K562 (cell line): Measurements from ENCODE around the gene LYPLA2. TPM values are rescaled to one million over a fixed set of nuclear protein-coding genes. Genes with fewer than 3 reads are reported as not detected.

Experiments
- CEBPG ChIP-seq, 3 experiments: fragments of 200-800 bp in 1 of 3; sonication (Bioruptor generic) in 1 of 3; sonication (generic) in 1 of 3; formaldehyde crosslinking in 1 of 3; IDR thresholded peaks in 2 of 3; conservative IDR thresholded peaks in 1 of 3; 2 replicates each; pipeline versions ENCODE4 v1.6.1 to v1.8.0; 2016 to 2022; ENCODE audit warnings: missing compliant biosample characterization in 2 of 3, missing genetic modification characterization in 2 of 3, mild to moderate bottlenecking in 1 of 3, missing genetic modification reagents in 1 of 3
- CREM ChIP-seq: IDR thresholded peaks from 2 replicates; pipeline ENCODE4 v1.6.1; 2014; ENCODE audit warnings: antibody characterized with exemption, low read depth
- NFYB ChIP-seq: IDR thresholded peaks from 2 replicates; pipeline ENCODE4 v1.6.1; 2011; ENCODE audit warnings: mild to moderate bottlenecking, moderate library complexity; ENCODE audit not compliant: insufficient read length; ENCODE audit errors: extremely low read depth
- NR0B1 ChIP-seq: fragments of 450-650 bp; IDR thresholded peaks from one replicate; pipeline ENCODE4 v1.6.1; 2018; ENCODE audit warnings: mild to moderate bottlenecking, moderate library complexity; ENCODE audit not compliant: partially characterized antibody
- PBX2 ChIP-seq, 2 experiments: IDR thresholded peaks in 1 of 2; conservative IDR thresholded peaks in 1 of 2; 2 replicates each; pipeline ENCODE4 v1.6.1; 2016; ENCODE audit warnings: low read depth in 2 of 2, mild to moderate bottlenecking in 1 of 2, missing compliant biosample characterization in 1 of 2, missing genetic modification characterization in 1 of 2, moderate library complexity in 1 of 2
- RCOR1 ChIP-seq, 2 experiments: IDR thresholded peaks; 2 replicates each; pipeline ENCODE4 v1.6.1; 2012; ENCODE audit warnings: low read depth in 2 of 2, low read length in 2 of 2, borderline replicate concordance in 1 of 2, improper control_type of control experiment in 1 of 2
- STAG1 ChIP-seq: sonication (generic); formaldehyde crosslinking; IDR thresholded peaks from 2 replicates; pipeline ENCODE4 v1.5.0; 2020; ENCODE audit warnings: missing genetic modification reagents, borderline replicate concordance
- STAT6 ChIP-seq: sonication (generic); formaldehyde crosslinking; IDR thresholded peaks from 2 replicates; pipeline ENCODE4 v1.8.1; 2023; ENCODE audit warnings: mild to moderate bottlenecking, missing genetic modification reagents
- TEAD1 ChIP-seq, 2 experiments: fragments of 450-650 bp in 1 of 2; sonication (generic) in 1 of 2; formaldehyde crosslinking; IDR thresholded peaks; 2 replicates each; pipeline versions ENCODE4 v1.4.0 to v1.8.0; 2020 to 2022; ENCODE audit warnings: mild to moderate bottlenecking in 2 of 2, missing genetic modification reagents in 1 of 2
- ZFP36 ChIP-seq: fragments of 150-350 bp; IDR thresholded peaks from 2 replicates; pipeline ENCODE4 v1.6.1; 2018; ENCODE audit warnings: low read length, low read depth; ENCODE audit not compliant: partially characterized antibody
- ZNF384 ChIP-seq: IDR thresholded peaks from 2 replicates; pipeline ENCODE4 v1.6.1; 2012; ENCODE audit warnings: low read depth, low read length, improper control_type of control experiment
- ZNF592 ChIP-seq: fragments of 450-650 bp; IDR thresholded peaks from 2 replicates; pipeline ENCODE4 v1.6.1; 2017; ENCODE audit warnings: antibody characterized with exemption, mild to moderate bottlenecking
- polyA plus RNA-seq, 8 experiments: library from polyadenylated mRNA; depleted of rRNA in 4 of 8; stranded (reverse) in 5 of 8; unstranded in 3 of 8; fragments of >200 nt; fragmentation: Nextera tagmentation in 2 of 8; fragmentation: Illumina TruSeq in 1 of 8; extraction: Ambion mirVana in 2 of 8; extraction: Trizol in 1 of 8; gene quantifications; 2 replicates each; pipeline versions ENCODE4 v1.2.1 to v1.2.3, GENCODE V29; 2011 to 2014; ENCODE audit warnings: inconsistent platforms in 1 of 8, missing spikeins in 1 of 8
- total RNA-seq, 7 experiments: library from RNA; depleted of rRNA in 6 of 7; stranded (reverse); fragments of >200 nt in 6 of 7; fragmentation: Illumina TruSeq in 2 of 7; extraction: Trizol in 2 of 7; gene quantifications; 2 replicates each; pipeline versions ENCODE4 v1.2.1 to v1.2.3, GENCODE V29; 2011 to 2021; ENCODE audit warnings: low replicate concordance in 1 of 7

Gene LYPLA2
- total and polyA plus RNA-seq, 9 of the 15 experiments (the other 6 are each of a cell fraction or from before 2014, with no cell fraction given) = 3.9 to 128 (median 60.1) TPM

- TF ChIP-seq STAT6 (CRISPR knock-in tag) = peak; percentile 64; the same call in 1 of the 2 replicates
- no peak for TF ChIP-seq PBX2 (CRISPR knock-in tag; IDR thresholded peaks at IDR 0.05; ENCODE audit: low read depth)
- no peak for TF ChIP-seq PBX2 (tag; conservative IDR thresholded peaks at IDR 0.05; ENCODE audit: low read depth)
- TF ChIP-seq CEBPG (CRISPR knock-in tag; IDR thresholded peaks at IDR 0.05) = 0 out of 2 replicates have a peak, but pooled peaks have one; percentile 15
- TF ChIP-seq CEBPG (tag; conservative IDR thresholded peaks at IDR 0.05 in 1 of 2, IDR thresholded peaks at IDR 0.05 in 1 of 2) = peak; percentile 59 to 60
- peak; percentile 48; the same call in 1 of the 2 replicates for TF ChIP-seq CREM
- TF ChIP-seq NFYB = no peak
- peak; percentile 1; the same call in 1 of the 2 replicates for TF ChIP-seq ZNF384
- TF ChIP-seq NR0B1 = peak; percentile 69
- TF ChIP-seq ZFP36 = peak; percentile 10
- peak; percentile 43; the same call in 1 of the 2 replicates for TF ChIP-seq ZNF592
- 0 out of 4 replicates have a peak, but pooled peaks of 1 of the 2 experiments have one; percentile 28 for TF ChIP-seq TEAD1 (CRISPR knock-in tag; IDR thresholded peaks at IDR 0.05)
- peak in 1 of 2 experiments; percentile 84; a peak in 2 of 4 replicates for TF ChIP-seq RCOR1 (IDR thresholded peaks at IDR 0.05; ENCODE audit: borderline replicate concordance in 1 of 2, low read depth in 2 of 2, low read length in 2 of 2)
- peak; percentile 57; the same call in 1 of the 2 replicates for TF ChIP-seq STAG1 (CRISPR knock-in tag)
Measured at GRCh38 chr1:23772049-23772853, 18.7 kb upstream of the LYPLA2 start (continued).
